Activated T-cell treated with anti-CD3 and anti-CD28 coated beads, Interleukin-2, amount 50 U/mL, for 1 hour (primary cell): ENCODE data around the gene HINT2.

ENCODE experiments used
- DNase-seq: peaks from one replicate; pipeline ENCODE4 v3.0.0-alpha.2; 2020

Gene HINT2

GRCh38 chr9:35840881-35841644 lies 26.2 kb upstream of the HINT2 start:
- DNase-seq, result no peak

GRCh38 chr9:35839926-35840325 lies 25.1 kb upstream of the HINT2 start:
- DNase-seq, result no peak

- no peak for DNase-seq
These were observed 21.8 kb upstream of the HINT2 start for GRCh38 chr9:35836595-35836994.

GRCh38 chr9:35835766-35836165 lies 20.9 kb upstream of the HINT2 start:
- no peak for DNase-seq

GRCh38 chr9:35835216-35835632 lies 20.4 kb upstream of the HINT2 start:
- no peak for DNase-seq

- DNase-seq, result no peak
These were observed 19.7 kb upstream of the HINT2 start for GRCh38 chr9:35834260-35835215.

- DNase-seq, result no peak
These were observed 18.0 kb upstream of the HINT2 start for GRCh38 chr9:35832814-35833213.

- no peak for DNase-seq
These were observed 16.2 kb upstream of the HINT2 start for GRCh38 chr9:35831040-35831439.

GRCh38 chr9:35829764-35830096 lies 14.9 kb upstream of the HINT2 start:
- no peak for DNase-seq

- peak; percentile 94 for DNase-seq
These were observed 14.4 kb upstream of the HINT2 start, which contains the start of gene TMEM8B for GRCh38 chr9:35829084-35829763. TSS of gene TMEM8B (plus strand) at chr9:35829228. CDS start at chr9:35829448, 220 bp downstream.

- no peak for DNase-seq
These were observed 13.9 kb upstream of the HINT2 start, which contains the start of gene FAM221B for GRCh38 chr9:35828716-35829083. TSS of gene FAM221B (minus strand) at chr9:35828732. CDS start at chr9:35826161, 2,571 bp downstream.

- no peak for DNase-seq
These were observed 12.6 kb upstream of the HINT2 start for GRCh38 chr9:35827486-35827885.

- peak; percentile 39 for DNase-seq
These were observed 11.3 kb upstream of the HINT2 start for GRCh38 chr9:35826071-35826701.

GRCh38 chr9:35822926-35823325 lies 8.1 kb upstream of the HINT2 start:
- no peak for DNase-seq

- DNase-seq, result no peak
These were observed 5.2 kb upstream of the HINT2 start for GRCh38 chr9:35820076-35820475.

GRCh38 chr9:35818341-35818740 lies 3.5 kb upstream of the HINT2 start:
- no peak for DNase-seq

- DNase-seq, result no peak
These were observed 1.9 kb upstream of the HINT2 start for GRCh38 chr9:35816708-35817107.

GRCh38 chr9:35814106-35814840 lies 569 bp downstream of the HINT2 start:
- no peak for DNase-seq

GRCh38 chr9:35813434-35814105 lies 1.3 kb downstream of the HINT2 start:
- no peak for DNase-seq

GRCh38 chr9:35812025-35812602 lies 2.7 kb downstream of the HINT2 start, which contains the start of gene SPAG8:
TSS of gene SPAG8 (minus strand) at chr9:35812262. CDS start at chr9:35812147, 115 bp downstream.
- DNase-seq, result peak; percentile 92
